GM18526 (cell line): ENCODE data around the gene FNDC3B.

ENCODE experiments used
- POLR2A ChIP-seq: IDR thresholded peaks from 3 replicates; pipeline ENCODE4 v1.6.1; 2011; ENCODE audit not compliant: insufficient read length; ENCODE audit errors: extremely low read depth

The FNDC3B gene

DNA sequence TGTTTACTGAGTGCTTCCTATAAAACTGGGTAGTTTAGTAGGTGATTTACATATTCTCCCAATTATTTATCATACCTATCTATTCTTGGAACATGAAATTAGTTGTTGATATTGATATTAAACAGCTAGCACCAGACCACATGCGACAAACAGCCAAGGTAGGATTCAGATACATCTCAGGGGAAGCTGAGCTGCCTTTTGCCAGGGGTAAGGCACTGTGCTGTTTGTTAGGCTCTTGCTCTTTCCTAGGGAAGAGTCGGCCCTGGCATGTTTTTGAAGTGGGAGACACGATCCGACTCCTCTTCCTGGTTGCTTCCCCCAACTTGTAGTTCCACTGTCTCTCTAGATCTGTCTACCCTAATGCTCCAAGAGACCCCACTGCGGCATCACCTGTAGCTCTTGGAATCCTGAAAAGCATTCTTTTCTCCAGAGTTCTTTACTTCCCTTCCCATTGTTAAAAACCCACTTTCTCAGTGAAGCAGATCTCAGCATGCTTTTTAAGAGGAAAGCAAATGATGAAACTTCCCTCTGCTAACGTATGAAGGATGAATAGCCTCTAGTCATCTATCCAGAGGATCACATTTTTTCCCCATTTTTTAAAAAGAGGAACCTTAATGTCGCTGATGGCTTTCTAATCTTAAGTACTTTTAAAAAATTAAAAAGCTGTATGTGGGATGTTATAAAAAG, 270.5 kb downstream of the FNDC3B start:
- TF ChIP-seq POLR2A: no peak

- no peak for TF ChIP-seq POLR2A
Observed at GRCh38 chr3:172310428-172310760, 271.0 kb downstream of the FNDC3B start.

- no peak for TF ChIP-seq POLR2A
Observed at GRCh38 chr3:172311217-172311616, 271.8 kb downstream of the FNDC3B start.

GRCh38 chr3:172312001-172312400, 272.6 kb downstream of the FNDC3B start:
- no peak for TF ChIP-seq POLR2A

DNA sequence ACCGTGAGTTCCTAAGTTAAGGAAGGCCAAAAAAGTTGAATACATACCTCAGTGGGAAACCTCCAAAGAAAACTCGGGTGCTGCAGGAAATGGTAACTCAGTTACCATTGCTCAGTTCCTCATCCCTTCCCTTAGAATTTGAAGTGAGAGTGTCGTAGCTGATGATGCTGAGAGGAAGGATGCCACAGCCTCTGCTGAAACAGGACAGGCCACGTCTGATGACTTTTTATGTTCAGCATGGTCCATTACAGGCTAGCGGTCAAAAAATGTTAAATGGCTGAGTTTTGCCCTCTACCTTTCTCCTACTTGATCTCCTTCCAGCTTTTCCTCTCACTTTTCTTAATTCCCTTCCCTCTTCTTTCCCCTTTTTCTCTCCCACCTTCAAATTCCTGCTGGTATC, 273.3 kb downstream of the FNDC3B start:
- no peak for TF ChIP-seq POLR2A

DNA sequence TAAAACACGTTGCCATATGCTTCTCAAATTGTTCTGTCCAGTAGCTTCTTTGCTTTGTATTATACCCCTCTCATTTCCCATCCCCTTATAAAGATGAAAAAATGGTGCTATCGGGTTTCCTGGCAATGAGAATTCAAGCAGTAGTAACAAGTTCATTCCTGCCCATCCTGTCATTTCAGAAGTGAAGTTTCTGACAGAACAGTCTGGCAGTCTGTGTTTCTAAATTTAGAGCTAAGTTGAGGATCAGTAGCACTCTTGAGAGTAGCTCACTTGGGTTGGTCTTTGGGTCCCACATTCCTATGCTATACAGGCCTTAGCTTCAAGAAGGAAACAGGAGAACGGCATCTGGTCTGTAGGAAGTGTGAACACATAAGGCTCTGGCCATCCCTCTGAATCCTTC, 274.3 kb downstream of the FNDC3B start:
- no peak for TF ChIP-seq POLR2A

- no peak for TF ChIP-seq POLR2A
Observed at GRCh38 chr3:172314591-172315160, 275.3 kb downstream of the FNDC3B start.

DNA sequence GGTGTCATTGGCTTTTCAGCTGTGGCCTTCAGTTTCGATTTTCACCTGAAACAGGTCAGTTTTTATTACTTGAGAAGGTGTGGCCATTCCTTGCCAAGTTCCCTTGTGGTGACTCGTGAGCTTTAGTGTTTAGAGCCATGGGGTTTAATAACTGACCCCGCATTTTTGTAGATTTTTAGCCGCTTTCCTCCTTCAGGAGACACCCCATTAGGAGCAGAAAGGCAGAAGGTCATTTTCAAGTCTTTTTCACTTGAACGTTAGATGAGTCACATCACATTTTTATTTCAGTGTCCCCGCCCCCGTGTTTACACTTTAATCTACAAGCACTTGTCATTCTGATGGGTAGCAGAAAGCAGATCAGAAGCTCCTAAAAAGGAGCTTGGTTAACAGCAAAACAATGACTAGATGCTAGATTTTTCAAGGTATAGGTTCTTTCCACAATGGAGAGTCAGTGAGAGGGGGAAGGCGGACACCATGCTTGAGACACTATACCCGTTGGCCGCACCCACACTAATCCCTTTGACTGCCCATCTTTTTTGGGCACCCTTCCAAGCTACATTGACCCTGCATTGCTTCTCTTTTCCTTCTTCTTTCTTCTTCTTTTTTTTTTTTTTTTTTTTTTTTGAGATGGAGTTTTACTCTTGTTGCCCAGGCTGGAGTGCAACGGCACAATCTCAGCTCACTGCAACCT, 276.2 kb downstream of the FNDC3B start:
- no peak for TF ChIP-seq POLR2A

DNA sequence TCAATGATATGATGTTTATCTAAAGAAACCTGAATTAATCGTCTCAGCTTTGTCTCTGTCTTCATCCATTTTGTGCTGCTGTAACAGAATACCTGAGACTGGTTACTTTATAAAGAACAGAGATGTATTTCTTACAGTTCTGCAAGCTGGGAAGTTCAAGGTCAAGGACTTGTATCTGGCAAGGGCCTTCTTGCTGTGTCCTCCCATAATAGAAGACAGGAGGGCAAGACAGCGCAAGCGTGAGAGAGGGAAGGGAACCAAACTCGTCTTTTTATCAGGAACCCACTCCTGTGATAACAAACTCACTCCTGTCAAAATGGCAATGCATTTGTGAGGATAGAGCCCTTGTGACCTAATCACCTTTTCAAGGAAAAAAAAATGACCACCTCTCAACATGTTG, 277.4 kb downstream of the FNDC3B start:
- TF ChIP-seq POLR2A: no peak

- TF ChIP-seq POLR2A: no peak
Observed at GRCh38 chr3:172317481-172317880, 278.1 kb downstream of the FNDC3B start.

GRCh38 chr3:172317984-172318383, 278.6 kb downstream of the FNDC3B start:
- TF ChIP-seq POLR2A: no peak

- no peak for TF ChIP-seq POLR2A
Observed at GRCh38 chr3:172319595-172319994, 280.2 kb downstream of the FNDC3B start.

DNA sequence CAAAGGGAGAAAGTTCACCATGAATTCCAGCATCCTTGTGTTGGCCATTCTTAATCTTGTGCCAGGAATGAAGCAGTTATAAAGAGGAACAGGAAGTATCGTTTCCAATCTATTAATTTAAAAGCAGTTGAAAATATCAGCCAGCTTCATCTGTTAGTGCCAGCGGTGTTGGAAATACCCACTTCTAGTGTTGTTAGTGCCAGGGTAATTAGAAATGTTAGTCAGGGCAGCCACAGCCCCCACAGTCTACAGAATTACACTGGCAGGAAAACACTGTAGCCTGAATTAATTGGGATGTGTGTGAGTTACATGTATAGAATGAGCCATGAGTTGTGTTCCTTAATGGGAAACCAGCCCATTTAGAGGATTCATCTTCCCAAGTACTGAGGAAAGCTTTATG, 281.1 kb downstream of the FNDC3B start:
- TF ChIP-seq POLR2A: no peak

- no peak for TF ChIP-seq POLR2A
Observed at GRCh38 chr3:172321035-172321434, 281.7 kb downstream of the FNDC3B start.

- TF ChIP-seq POLR2A: no peak
Observed at GRCh38 chr3:172323894-172324610, 284.7 kb downstream of the FNDC3B start.

DNA sequence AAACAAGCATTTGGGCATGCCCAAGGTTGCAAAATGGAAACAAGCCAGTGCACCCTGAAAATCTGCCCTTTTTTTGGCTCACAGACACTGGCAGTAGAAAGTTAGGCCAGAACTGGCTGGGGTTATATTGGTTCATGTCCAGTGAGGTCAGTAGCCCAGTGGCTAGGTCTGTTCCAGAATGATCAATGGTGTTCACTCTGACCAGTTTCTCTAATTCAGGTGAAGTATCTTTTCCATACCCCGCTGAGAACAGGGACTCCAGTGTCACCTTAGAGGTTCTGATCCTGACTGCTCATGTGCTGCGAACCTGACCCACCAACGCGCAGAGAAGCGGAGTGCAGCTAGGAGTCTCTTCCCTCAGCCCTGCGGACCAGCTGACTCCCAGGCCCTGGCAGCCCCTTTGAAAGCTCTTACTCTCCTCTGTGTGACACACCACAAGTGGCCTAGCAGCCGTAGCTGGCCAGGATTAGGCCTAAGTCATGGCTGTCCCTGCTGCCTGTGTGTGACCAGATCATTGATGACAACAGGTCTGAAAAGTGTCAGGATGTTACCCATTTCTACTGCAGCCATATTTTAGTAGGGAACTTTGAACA, 285.3 kb downstream of the FNDC3B start:
- no peak for TF ChIP-seq POLR2A
